GM21390 (cell line): ENCODE measurements around the gene GPR6.

Experiments used
- ATAC-seq: cut with Tn5 transposase; IDR thresholded peaks from one replicate; pipeline ENCODE4 v1.9.1; 2021; ENCODE audit not compliant: unreplicated experiment

Gene GPR6

GRCh38 chr6:109998159-109998785, 20.2 kb downstream of the GPR6 start:
- no peak for ATAC-seq

- no peak for ATAC-seq
These were observed 21.6 kb downstream of the GPR6 start for GRCh38 chr6:109999740-110000139.

GRCh38 chr6:110002676-110003075, 24.6 kb downstream of the GPR6 start:
- ATAC-seq: no peak

GRCh38 chr6:110013386-110013785, 35.3 kb downstream of the GPR6 start:
- ATAC-seq: no peak

GRCh38 chr6:110015206-110015605, 37.1 kb downstream of the GPR6 start:
- no peak for ATAC-seq

GRCh38 chr6:110017306-110017705, 39.2 kb downstream of the GPR6 start:
- no peak for ATAC-seq

GRCh38 chr6:110017946-110018345, 39.8 kb downstream of the GPR6 start:
- ATAC-seq: no peak

- no peak for ATAC-seq
These were observed 40.4 kb downstream of the GPR6 start for GRCh38 chr6:110018486-110018885.

GRCh38 chr6:110020888-110021287, 42.8 kb downstream of the GPR6 start:
- ATAC-seq: no peak

GRCh38 chr6:110029144-110029543, 51.0 kb downstream of the GPR6 start:
- no peak for ATAC-seq
